ENCODE measurements around the gene ICOS.

The ICOS gene

GRCh38 chr2:203936535-203936934 lies at the start of gene ICOS:
TSS of gene ICOS (plus strand) at chr2:203936763. CDS start at chr2:203936815, 52 bp downstream.
- H3K27ac ChIP-seq, result no peak within 1 kb of the TSS
- in situ Hi-C loops (cut with HindIII; ENCODE audit: low pct_ligation_motif_present, low sequenced_read_pairs), result no loop called here
- no peak for DNase-seq

GRCh38 chr2:203887677-203888076 lies 48.9 kb upstream of the ICOS start:
- Histone ChIP-seq H3K36me3 (replicated peaks) (no peaks in the 10 kb centered on the region), H3K4me3 (ENCODE audit: low read depth, low read length) (no peak overlapping the region), H3K27ac (no peak overlapping the region), H3K27me3 (replicated peaks) (no peaks in the 10 kb centered on the region)
- no peak for TF ChIP-seq CTCF (IDR thresholded peaks at IDR 0.05; ENCODE audit: low read depth, low read length, missing control alignments)
- no peak for DNase-seq
- in situ Hi-C loops (cut with HindIII; ENCODE audit: low pct_ligation_motif_present, low sequenced_read_pairs), result no loop called here

More at GRCh38 chr2:203936535-203936934, at the start of gene ICOS:
- H3K27me3 ChIP-seq (replicated peaks), result no peaks in the 10 kb centered on the region
- no peak for TF ChIP-seq CTCF (IDR thresholded peaks at IDR 0.05; ENCODE audit: low read depth, low read length, missing control alignments)
- H3K4me3 ChIP-seq (ENCODE audit: low read depth, low read length), result no peak within 1 kb of the TSS
- H3K36me3 ChIP-seq (replicated peaks), result no peaks in the 10 kb centered on the region

GRCh38 chr2:203889542-203889941 lies 47.0 kb upstream of the ICOS start:
- no peaks in the 10 kb centered on the region for H3K27me3 ChIP-seq (replicated peaks)
- no peak for DNase-seq
- H3K27ac ChIP-seq, result no peak overlapping the region
- H3K36me3 ChIP-seq (replicated peaks), result no peaks in the 10 kb centered on the region
- H3K4me3 ChIP-seq (ENCODE audit: low read depth, low read length), result no peak overlapping the region
- TF ChIP-seq CTCF (IDR thresholded peaks at IDR 0.05; ENCODE audit: low read depth, low read length, missing control alignments), result no peak
- in situ Hi-C loops (cut with HindIII; ENCODE audit: low pct_ligation_motif_present, low sequenced_read_pairs), result no loop called here

GRCh38 chr2:203889944-203890343 lies 46.6 kb upstream of the ICOS start:
- H3K27ac ChIP-seq, result no peak overlapping the region
- TF ChIP-seq CTCF (IDR thresholded peaks at IDR 0.05; ENCODE audit: low read depth, low read length, missing control alignments), result no peak
- H3K36me3 ChIP-seq (replicated peaks), result no peaks in the 10 kb centered on the region
- DNase-seq, result no peak
- no peak overlapping the region for H3K4me3 ChIP-seq (ENCODE audit: low read depth, low read length)
- H3K27me3 ChIP-seq (replicated peaks), result no peaks in the 10 kb centered on the region
- in situ Hi-C loops (cut with HindIII; ENCODE audit: low pct_ligation_motif_present, low sequenced_read_pairs), result no loop called here

- Histone ChIP-seq H3K27ac (no peak overlapping the region), H3K36me3 (replicated peaks) (no peaks in the 10 kb centered on the region), H3K4me3 (ENCODE audit: low read depth, low read length) (no peak overlapping the region), H3K27me3 (replicated peaks) (no peaks in the 10 kb centered on the region)
- DNase-seq, result no peak
- TF ChIP-seq CTCF (IDR thresholded peaks at IDR 0.05; ENCODE audit: low read depth, low read length, missing control alignments), result no peak
- in situ Hi-C loops (cut with HindIII; ENCODE audit: low pct_ligation_motif_present, low sequenced_read_pairs), result no loop called here
These were observed 45.8 kb upstream of the ICOS start for GRCh38 chr2:203890733-203891132.

GRCh38 chr2:203891474-203891873 lies 45.1 kb upstream of the ICOS start:
- DNase-seq, result no peak
- Histone ChIP-seq H3K4me3 (ENCODE audit: low read depth, low read length) (no peak overlapping the region), H3K27me3 (replicated peaks) (no peaks in the 10 kb centered on the region), H3K36me3 (replicated peaks) (no peaks in the 10 kb centered on the region), H3K27ac (no peak overlapping the region)
- in situ Hi-C loops (cut with HindIII; ENCODE audit: low pct_ligation_motif_present, low sequenced_read_pairs), result no loop called here
- TF ChIP-seq CTCF (IDR thresholded peaks at IDR 0.05; ENCODE audit: low read depth, low read length, missing control alignments), result no peak
